Stimulated activated naive CD8-positive, alpha-beta T cell treated with anti-CD3 and anti-CD28 coated beads, Interleukin-15, amount 100 ng/mL, for 72 hours (primary cell): ENCODE data around the gene RAD51B.

Source experiments
- ATAC-seq: fragments of 150-1000 bp; cut with Tn5 transposase; 2 replicates; pipeline ENCODE4 v1.10.0; 2021; ENCODE audit warnings: mild to moderate bottlenecking, moderate library complexity
- DNase-seq, 2 donors: peaks; one replicate each; pipeline ENCODE4 v3.0.0; 2021 to 2022
- H3K27ac Mint-ChIP-seq, 2 donors: one replicate each; pipeline ENCODE4 v1.8.0; 2022; ENCODE audit warnings: mild to moderate bottlenecking in 2 of 2, mixed read lengths in 2 of 2, moderate library complexity in 2 of 2
- H3K27me3 Mint-ChIP-seq: one replicate; pipeline ENCODE4 v1.8.0; 2022; ENCODE audit warnings: mixed read lengths
- H3K4me1 Mint-ChIP-seq: one replicate; pipeline ENCODE4 v1.8.0; 2022; ENCODE audit warnings: mild to moderate bottlenecking, mixed read lengths
- H3K4me3 Mint-ChIP-seq, 2 donors: one replicate each; pipeline ENCODE4 v1.8.0; 2022; ENCODE audit warnings: mild to moderate bottlenecking in 2 of 2, mixed read lengths in 2 of 2, moderate library complexity in 1 of 2
- H3K9me3 Mint-ChIP-seq, 2 donors: one replicate each; pipeline ENCODE4 v1.8.0; 2022; ENCODE audit warnings: mixed read lengths in 2 of 2

RAD51B gene

DNA sequence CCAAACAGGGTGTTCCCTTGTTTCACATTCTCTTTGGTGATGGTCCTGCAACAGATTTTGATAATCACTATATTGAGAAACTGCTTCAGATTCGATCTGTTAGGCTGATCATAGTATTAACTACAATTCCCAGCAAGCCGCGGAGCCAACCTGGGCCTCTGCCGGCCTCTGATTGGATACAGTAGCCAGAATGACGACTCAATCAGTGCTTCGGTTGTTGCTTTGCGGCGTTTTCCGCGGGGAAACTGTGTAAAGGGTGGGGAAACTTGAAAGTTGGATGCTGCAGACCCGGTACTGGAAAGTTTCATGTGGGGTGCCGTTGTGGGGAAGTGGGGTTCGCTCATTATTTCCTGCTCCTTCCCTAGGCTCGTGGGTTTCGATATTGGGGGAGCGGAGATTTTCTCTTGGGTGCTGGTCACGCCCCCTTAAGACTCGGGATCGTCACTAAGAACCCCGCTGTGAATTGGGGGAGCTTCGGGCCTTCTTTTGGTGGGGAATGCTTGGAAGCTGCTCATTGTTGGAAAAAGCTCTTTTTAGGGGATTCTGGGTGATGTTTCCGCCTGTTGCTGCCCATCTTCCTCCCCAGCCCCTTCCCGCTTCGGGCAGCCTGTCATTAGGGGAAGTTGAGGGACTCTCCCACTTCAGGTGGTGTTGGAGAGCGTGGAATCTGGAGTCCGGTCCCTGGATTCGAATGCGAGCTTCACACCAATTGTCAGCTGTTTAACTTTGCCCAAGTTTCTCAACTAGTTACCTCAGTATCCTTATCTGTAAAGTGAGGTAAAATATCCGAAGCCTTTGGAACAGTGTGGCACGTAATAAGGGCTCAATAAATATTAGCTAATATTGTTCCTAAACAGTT is at the start of gene RAD51B:
TSS of gene RAD51B (plus strand) at position 217 of the 859 bp plus-strand sequence.
- Mint-ChIP-seq H3K27me3 (no peaks in the 10 kb centered on the region), H3K9me3 (no peaks in the 10 kb centered on the region), H3K27ac (peak within 1 kb of the TSS; percentile 97 to 98), H3K4me3 (peak within 1 kb of the TSS; percentile 97 to 98), H3K4me1 (peaks cover 40% of the 10 kb centered on the region)
- DNase-seq = peak; percentile 77 to 86
- ATAC-seq = peak; percentile 87

DNA sequence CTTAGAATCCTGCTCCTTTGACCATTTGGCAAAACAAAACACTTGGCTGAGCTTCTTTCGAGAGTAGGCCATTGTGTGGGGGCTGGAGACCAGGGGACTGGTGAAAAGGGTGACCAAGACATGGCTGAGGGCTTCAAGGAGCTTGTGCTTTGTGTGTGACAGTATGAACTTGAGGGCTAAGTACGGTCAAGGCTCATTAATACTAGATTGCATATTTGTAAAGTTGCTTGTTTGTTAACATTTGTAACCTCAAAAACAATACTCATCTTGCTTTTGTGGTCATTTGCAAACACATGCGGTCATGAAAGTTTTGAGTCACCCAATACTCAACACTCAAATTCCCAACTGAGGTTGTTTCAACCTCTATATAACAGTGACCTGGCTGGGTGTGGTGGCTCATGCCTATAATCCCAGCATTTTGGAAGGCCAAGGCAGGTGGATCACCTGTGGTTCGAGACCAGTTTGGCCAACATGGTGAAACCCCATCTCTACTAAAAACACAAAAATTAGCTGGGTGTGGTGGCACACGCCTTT is 45.7 kb upstream of the RAD51B start:
- Mint-ChIP-seq H3K27ac (no peak overlapping the region), H3K27me3 (no peaks in the 10 kb centered on the region), H3K4me3 (no peak overlapping the region), H3K9me3 (no peaks in the 10 kb centered on the region), H3K4me1 (no peaks in the 10 kb centered on the region)
- DNase-seq (no peak), ATAC-seq (no peak)

- ATAC-seq = no peak
- no peak for DNase-seq
- Mint-ChIP-seq H3K4me1 (no peaks in the 10 kb centered on the region), H3K4me3 (no peak overlapping the region), H3K9me3 (no peaks in the 10 kb centered on the region), H3K27me3 (no peaks in the 10 kb centered on the region), H3K27ac (peak overlapping the region in 1 of 2 donors; percentile 7)
These were observed 42.8 kb upstream of the RAD51B start for GRCh38 chr14:67776653-67777322.

- Mint-ChIP-seq H3K4me1 (no peaks in the 10 kb centered on the region), H3K27ac (peak overlapping the region in 1 of 2 donors; percentile 9), H3K4me3 (no peak overlapping the region), H3K27me3 (no peaks in the 10 kb centered on the region), H3K9me3 (no peaks in the 10 kb centered on the region)
- no peak for DNase-seq
- no peak for ATAC-seq
These were observed 40.8 kb upstream of the RAD51B start for GRCh38 chr14:67778792-67779191.

GRCh38 chr14:67782090-67782489 is 37.5 kb upstream of the RAD51B start:
- H3K9me3 Mint-ChIP-seq = no peaks in the 10 kb centered on the region
- DNase-seq (no peak), ATAC-seq (no peak)
- H3K27ac Mint-ChIP-seq = no peak overlapping the region
- H3K4me3 Mint-ChIP-seq = no peak overlapping the region
- no peaks in the 10 kb centered on the region for H3K27me3 Mint-ChIP-seq
- no peaks in the 10 kb centered on the region for H3K4me1 Mint-ChIP-seq

DNA sequence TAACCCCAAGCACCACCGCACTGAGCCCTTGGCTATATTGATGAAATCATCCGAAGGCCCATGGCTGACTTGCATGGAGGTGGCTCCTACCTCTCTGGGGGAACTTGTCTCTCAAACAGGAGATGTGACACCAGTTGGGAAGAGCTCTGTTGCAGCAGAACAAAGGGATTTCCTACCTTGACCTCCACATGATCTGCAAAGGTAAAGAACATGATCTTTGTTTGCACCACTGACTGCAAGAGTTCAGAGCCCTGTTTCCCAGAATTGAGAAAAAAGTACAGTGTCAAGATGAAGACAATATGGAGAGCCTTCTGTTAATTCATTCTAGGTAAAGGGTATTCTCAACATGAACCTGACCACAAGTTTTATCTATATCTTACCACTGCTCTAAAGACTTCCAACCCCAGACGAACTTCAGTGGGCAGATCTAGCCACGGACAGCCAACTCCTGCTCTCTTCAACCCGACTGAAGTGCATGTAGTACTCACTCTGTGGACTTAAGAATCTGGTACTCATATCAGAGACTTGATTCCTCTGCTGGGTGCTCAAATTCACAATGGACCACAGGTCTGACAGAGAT is 35.2 kb upstream of the RAD51B start:
- no peaks in the 10 kb centered on the region for H3K4me1 Mint-ChIP-seq
- no peak overlapping the region for H3K27ac Mint-ChIP-seq
- no peaks in the 10 kb centered on the region for H3K27me3 Mint-ChIP-seq
- H3K4me3 Mint-ChIP-seq = no peak overlapping the region
- DNase-seq (no peak), ATAC-seq (no peak)
- no peaks in the 10 kb centered on the region for H3K9me3 Mint-ChIP-seq

DNA sequence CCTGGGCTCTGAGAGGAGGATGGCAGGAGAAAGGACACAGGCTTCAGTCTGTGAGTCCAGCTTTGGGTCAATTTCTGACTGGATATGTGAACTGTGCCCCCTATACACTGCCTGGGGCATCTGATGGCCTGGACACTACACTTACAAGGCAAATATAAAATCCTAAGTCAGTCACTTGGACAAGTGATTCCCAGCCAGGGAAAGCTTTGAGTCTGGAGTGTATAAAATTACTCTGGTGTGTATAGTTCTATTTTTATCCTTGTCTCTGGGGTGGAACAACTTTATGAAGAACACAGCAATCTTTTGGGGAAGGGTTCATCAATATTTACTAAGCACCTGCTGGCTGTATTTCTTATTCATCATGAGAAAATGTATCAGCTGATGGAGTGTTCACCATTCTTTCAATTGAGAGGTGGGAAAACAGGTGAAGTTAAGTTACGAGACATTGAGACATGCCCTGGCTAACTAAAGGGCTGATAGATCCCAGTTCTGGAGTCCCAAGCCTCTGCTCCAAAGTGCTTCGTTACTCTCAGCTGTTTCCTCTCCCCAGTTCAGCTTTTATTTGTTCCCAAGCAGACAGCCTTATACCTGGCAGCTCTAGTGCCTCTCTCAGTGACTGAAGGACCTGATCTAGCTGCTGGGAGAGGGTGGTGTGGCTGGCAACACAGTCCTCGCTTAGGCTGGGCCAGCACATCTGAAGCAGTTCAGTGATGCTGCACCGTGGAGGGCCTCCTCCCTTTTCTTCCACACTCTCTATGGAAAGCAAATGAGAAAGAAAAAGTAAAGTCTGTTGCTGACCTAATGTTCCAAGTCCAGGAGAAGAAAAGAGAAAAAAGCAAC is 34.1 kb upstream of the RAD51B start:
- DNase-seq = no peak
- H3K4me3 Mint-ChIP-seq = no peak overlapping the region
- peak overlapping the region in 1 of 2 donors; percentile 45 for H3K27ac Mint-ChIP-seq
- H3K27me3 Mint-ChIP-seq = no peaks in the 10 kb centered on the region
- no peaks in the 10 kb centered on the region for H3K4me1 Mint-ChIP-seq
- ATAC-seq = no peak
- no peaks in the 10 kb centered on the region for H3K9me3 Mint-ChIP-seq

DNA sequence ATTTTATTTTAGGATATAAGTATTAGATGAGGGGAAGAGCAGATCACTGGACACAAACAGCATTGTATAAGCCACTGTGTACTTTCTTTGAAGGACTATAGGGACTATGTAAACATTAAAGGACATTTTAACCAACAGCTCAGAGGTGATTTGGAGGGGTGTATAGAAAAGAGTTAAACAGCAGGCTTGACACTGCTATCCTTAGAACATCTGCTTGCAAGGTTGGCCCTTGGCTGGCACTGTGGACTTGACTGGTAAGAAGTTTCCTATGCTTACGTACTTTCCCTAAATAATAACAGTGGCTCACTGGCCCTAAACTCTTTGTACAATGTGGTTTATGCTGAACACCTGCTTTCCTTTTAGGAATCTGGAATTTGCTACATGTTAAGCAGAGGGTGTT is 31.9 kb upstream of the RAD51B start:
- Mint-ChIP-seq H3K27ac (peak overlapping the region in 1 of 2 donors; percentile 64), H3K4me3 (no peak overlapping the region), H3K27me3 (no peaks in the 10 kb centered on the region), H3K4me1 (no peaks in the 10 kb centered on the region), H3K9me3 (no peaks in the 10 kb centered on the region)
- no peak for ATAC-seq
- no peak for DNase-seq

DNA sequence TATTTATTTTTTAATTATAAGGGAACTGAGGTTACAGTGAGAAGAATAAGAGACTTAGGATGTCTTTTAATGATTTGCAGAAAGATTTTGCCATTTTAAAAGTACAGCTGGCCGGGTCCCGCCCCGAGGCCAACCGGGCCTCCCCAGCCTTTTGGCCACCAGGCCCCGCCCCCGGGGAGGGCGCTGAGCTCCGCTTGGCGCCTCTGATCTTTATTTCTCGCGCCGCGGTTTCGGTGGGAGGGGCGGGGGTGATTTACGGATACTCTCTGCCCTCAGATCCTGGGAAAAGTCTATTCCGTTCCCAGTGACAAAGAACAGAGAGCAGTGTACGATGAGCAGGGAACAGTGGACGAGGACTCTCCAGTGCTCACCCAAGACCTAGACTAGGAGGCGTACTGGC is 20.8 kb upstream of the RAD51B start:
- ATAC-seq = no peak
- H3K4me3 Mint-ChIP-seq = no peak overlapping the region
- no peak overlapping the region for H3K27ac Mint-ChIP-seq
- H3K27me3 Mint-ChIP-seq = no peaks in the 10 kb centered on the region
- DNase-seq = no peak
- no peaks in the 10 kb centered on the region for H3K9me3 Mint-ChIP-seq
- no peaks in the 10 kb centered on the region for H3K4me1 Mint-ChIP-seq

DNA sequence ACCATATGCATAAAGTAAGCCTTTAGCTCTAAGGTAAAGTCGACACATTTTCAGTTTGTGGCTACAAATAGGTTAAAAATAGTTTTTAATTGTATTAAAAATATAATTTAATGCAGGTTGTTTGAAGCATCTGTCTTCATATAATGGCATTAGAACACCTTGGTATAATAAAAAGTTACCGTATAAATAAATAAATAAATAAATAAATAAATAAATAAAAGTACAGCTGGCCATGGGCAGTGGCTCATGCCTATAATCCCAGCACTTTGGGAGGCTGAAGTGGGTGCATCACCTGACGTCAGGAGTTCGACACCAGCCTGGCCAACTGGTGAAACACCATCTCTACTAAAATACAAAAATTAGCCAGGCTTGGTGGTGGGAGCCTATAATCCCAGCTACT is 18.8 kb upstream of the RAD51B start:
- Mint-ChIP-seq H3K27me3 (no peaks in the 10 kb centered on the region), H3K4me1 (no peaks in the 10 kb centered on the region), H3K9me3 (no peaks in the 10 kb centered on the region), H3K4me3 (no peak overlapping the region), H3K27ac (no peak overlapping the region)
- ATAC-seq = no peak
- no peak for DNase-seq

- no peak for ATAC-seq
- H3K4me3 Mint-ChIP-seq = no peak overlapping the region
- H3K27ac Mint-ChIP-seq = no peak overlapping the region
These were observed 13.3 kb upstream of the RAD51B start for GRCh38 chr14:67806246-67806645.

GRCh38 chr14:67814821-67815220 is 4.8 kb upstream of the RAD51B start:
- Mint-ChIP-seq H3K27ac (peak overlapping the region in 1 of 2 donors; percentile 75), H3K9me3 (no peaks in the 10 kb centered on the region), H3K27me3 (no peaks in the 10 kb centered on the region), H3K4me3 (peak overlapping the region; percentile 88 to 94), H3K4me1 (peaks cover 33% of the 10 kb centered on the region)
- DNase-seq (no peak), ATAC-seq (no peak)

More at GRCh38 chr14:67806246-67806645, 13.3 kb upstream of the RAD51B start:
- no peak for DNase-seq
- H3K27me3 Mint-ChIP-seq = no peaks in the 10 kb centered on the region
- H3K4me1 Mint-ChIP-seq = no peaks in the 10 kb centered on the region
- H3K9me3 Mint-ChIP-seq = no peaks in the 10 kb centered on the region

GRCh38 chr14:67815573-67816225 is 3.9 kb upstream of the RAD51B start:
- Mint-ChIP-seq H3K9me3 (no peaks in the 10 kb centered on the region), H3K27me3 (no peaks in the 10 kb centered on the region), H3K4me3 (peak overlapping the region; percentile 88 to 94), H3K4me1 (peaks cover 39% of the 10 kb centered on the region), H3K27ac (peak overlapping the region; percentile 91 to 98)
- DNase-seq = no peak
- ATAC-seq = no peak

DNA sequence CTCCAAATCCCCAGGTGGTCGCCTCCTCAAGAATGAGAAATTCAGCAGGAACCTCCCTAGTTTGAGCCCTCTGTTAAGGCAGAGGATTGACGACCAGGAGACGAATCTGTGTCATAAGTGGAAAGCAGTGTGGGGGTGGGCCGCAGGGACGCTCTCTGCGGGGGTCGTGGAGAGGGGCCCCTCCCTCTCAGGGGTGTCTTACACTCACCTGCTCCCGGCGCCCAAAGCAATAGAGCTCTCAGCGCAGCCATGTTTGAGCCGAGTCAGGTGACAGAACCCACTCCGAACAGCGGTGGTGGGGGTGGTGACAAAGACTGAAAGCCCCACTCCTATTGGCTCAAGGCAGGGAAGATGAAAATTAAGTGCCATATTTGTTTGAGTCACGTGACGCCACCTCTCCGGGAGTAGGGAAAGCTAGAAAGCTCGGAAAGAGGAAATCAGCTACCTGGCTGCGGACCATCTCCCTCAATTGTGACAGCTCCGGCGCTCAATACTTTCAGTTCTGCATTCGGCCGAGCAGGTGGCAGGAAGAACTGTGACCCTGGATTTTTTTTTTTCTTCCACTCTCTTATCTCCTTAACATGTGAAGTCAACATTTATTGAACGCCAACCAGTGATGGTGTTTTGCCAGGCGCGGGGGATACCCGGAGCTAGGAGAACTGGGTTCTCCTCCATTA is 3.1 kb upstream of the RAD51B start, which contains the start of gene ZFYVE26:
TSS of gene ZFYVE26 (minus strand) at position 265 of the 677 bp plus-strand sequence. CDS start 627 bp downstream, outside the sequence.
- peak; percentile 93 for ATAC-seq
- Mint-ChIP-seq H3K27me3 (no peaks in the 10 kb centered on the region), H3K4me1 (peaks cover 47% of the 10 kb centered on the region), H3K27ac (peak within 1 kb of the TSS; percentile 91 to 98), H3K4me3 (peak within 1 kb of the TSS; percentile 88 to 94), H3K9me3 (no peaks in the 10 kb centered on the region)
- DNase-seq = peak; percentile 80 to 91
